ENCODE results near the gene TLCD1.
A peak's percentile ranks its signal among the peaks of the same experiment; 100 is the strongest.
"Not testable (repeated sequence)": the region's sequence is repeated elsewhere in the genome, so short reads cannot be mapped to it uniquely, and the experiment has no call there.

The TLCD1 gene

DNA sequence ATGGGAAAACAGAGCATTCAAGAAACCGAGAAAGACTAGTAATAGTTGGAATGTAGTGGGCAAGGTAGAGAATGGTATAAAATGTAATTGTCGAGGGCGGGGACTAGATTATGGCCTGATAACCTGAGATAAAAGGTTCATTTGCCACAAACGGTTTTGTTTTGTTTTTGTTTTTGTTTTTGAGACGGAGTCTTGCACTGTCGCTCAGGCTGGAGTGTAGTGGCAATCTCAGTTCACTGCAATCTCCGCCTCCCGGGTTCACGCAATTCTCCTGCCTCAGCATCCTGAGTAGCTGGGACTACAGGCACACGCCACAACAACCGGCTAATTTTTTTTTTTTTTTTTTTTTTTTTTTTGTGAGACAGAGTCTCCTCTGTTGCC is 3.9 kb upstream of the TLCD1 start:
- no peak for DNase-seq (ENCODE audit: low read depth in 2 of 2)

- DNase-seq (ENCODE audit: low read depth in 2 of 2): peak; percentile 93 to 94
Measured at GRCh38 chr17:28728364-28729200, 2.5 kb upstream of the TLCD1 start, which contains the start of gene NEK8. TSS of gene NEK8 (plus strand) at chr17:28728788. CDS start at chr17:28728814, 26 bp downstream.

- peak; percentile 88 for DNase-seq (ENCODE audit: low read depth in 2 of 2)
Measured at GRCh38 chr17:28726627-28727491, 826 bp upstream of the TLCD1 start.

- DNase-seq (ENCODE audit: low read depth in 2 of 2): peak; percentile 54 to 68
Measured at GRCh38 chr17:28725660-28726225, 290 bp downstream of the TLCD1 start.

DNA sequence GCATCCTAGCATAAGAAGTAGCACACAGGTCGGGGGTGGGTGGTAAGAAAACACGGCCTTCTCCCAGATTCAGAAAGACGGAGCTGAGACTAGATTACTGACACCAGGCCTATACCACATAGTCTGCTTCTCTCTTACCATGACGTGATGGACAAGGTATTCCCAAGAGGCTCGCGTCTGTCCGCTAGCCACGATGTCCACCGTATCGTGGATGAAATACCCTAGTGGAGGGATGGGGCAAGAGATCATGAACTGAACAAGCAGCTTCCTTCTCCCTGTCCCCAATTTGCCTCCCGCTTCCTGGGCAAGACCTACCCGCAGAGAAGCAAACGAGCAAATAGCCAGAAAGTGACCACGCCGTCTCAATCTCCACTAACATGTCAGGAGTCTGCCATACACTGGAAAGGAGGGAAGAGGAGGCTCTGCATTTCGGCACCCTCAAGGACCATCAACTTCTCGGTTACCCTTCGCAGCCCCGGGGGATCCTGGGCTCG is 820 bp downstream of the TLCD1 start:
- no peak for DNase-seq (ENCODE audit: low read depth in 2 of 2)

DNA sequence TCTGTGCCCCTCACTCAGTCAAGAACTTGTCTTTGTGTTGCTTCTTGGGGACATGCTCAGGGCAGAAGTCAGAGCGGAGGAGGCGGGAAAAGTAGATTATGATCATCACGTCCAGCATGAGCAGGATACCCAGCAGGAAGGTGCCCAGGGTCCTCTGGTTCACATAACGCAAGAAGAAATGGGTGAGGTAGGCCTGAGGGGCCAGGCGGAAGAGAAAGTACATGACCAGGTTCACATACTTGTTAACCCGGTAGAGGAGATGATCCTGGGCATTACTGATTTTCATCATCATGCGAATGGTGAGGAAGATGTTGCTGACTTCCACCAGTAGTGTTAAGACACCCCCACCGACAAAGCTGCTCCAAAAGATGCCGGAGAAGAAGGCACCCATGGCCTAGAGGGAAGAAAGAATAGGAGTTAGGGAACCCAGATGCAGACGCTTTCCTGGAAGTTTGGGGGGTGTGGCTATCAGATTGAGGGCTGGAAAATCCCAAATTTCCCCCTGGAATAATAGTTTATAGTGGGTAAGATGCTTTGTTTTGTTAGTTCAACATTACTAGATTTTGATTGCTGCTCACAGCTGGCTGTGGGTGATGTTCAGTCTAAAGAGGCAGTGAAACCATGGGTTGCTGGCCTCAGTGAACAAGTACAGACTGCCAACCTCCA is 1.4 kb downstream of the TLCD1 start:
- no peak for DNase-seq (ENCODE audit: low read depth in 2 of 2)

DNA sequence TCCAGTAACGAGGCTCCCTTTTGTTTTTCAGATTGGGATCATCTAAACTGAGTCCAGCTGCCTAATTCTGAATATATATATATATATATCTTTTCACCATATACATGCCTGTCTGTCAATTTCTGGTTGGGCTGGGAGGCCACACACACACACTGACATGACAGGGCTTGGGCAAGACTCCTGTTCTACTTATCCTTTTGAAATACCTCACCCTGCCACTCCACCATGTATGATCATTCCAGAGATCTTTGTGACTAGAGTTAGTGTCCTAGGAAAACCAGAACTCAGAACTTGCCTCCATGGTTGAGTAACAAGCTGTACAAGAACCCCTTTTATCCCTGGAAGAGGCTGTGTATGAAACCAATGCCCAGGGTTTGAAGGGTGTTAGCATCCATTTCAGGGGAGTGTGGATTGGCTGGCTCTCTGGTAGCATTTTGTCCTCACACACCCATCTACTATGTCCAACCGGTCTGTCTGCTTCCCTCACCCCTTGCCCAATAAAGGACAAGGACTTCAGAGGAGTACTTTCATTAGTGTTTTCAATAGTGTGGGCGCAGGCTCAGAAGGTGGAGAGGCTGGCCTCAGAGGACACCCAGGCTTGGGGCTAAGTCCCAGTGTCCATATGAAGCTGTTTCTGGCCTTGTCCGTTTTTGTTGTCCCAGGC is 2.1 kb downstream of the TLCD1 start:
- not testable (repeated sequence) for DNase-seq (ENCODE audit: low read depth in 2 of 2)

DNA sequence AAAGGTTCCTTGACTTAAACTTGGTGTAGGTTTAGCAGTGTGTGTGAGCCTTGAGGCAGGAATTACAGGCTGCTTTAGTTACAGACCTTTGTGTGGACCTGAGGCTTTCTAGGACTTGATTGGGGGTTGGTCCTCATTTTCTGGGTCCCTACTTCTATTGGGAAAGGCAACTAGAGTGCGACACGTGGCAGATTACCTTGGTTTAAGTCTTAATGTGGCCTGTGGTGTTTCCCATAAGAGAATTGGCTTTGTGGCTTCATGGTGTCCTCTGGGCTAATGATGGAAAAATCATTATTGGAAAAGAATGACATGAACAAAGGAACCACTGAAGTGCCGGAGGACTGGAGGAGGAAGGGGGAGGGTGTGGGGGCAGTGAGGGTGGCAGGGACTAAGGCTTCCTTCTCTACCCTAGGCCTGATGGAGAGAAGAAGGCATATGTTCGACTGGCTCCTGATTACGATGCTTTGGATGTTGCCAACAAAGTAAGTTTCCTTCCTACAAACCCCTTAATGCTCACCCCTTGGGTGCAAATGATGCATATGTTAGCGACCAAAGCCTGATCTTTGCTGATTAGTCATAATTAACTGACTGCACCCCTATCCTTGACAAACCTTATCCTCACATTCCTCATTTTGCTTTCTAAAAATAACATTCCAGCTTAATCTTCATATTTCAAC is 2.7 kb downstream of the TLCD1 start:
- DNase-seq (ENCODE audit: low read depth in 2 of 2): no peak

DNA sequence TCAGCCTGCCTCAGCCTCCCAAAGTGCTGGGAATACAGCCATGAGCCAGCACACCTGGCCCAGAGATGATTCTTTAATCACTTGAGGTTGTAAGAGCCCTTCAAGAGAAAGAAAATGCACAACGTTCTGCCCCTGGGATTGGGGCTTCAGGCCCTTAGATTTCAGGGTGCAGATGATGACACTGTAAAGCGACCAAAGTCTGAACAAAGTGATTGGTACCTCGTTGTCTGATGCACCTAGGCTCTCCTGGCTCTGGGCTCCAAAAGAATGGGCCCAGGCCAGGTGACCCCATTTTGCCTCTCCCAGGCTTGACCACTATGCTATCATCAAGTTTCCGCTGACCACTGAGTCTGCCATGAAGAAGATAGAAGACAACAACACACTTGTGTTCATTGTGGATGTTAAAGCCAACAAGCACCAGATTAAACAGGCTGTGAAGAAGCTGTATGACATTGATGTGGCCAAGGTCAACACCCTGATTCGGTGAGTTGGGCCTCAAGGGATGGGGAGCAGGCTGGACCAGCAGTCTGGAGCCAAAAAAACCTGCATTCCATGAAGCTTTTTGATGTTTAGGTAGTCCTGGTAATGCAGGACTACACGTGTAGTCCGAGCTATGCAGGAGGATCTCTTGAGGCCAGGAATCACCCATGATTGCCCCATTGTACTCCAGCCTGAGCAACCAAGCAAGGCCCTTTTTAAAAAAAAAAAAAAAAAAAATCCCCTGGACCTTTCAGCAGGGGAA is 3.4 kb downstream of the TLCD1 start:
- no peak for DNase-seq (ENCODE audit: low read depth in 2 of 2)

DNA sequence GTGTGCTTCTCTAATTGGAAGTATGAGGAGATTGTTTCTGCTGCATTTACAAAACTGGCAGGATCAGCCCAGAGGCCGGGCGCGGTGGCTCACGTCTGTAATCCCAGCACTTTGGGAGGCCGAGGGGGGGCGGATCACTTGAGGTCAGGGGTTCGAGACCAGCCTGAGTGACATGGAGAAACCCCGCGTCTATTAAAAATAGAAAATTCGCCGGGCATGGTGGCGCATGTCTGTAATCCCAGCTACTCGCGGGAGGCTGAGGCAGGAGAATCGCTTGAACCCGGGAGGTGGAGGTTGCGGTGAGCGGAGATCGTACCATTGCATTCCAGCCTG is 5.1 kb downstream of the TLCD1 start:
- DNase-seq (ENCODE audit: low read depth in 2 of 2): not testable (repeated sequence)

DNA sequence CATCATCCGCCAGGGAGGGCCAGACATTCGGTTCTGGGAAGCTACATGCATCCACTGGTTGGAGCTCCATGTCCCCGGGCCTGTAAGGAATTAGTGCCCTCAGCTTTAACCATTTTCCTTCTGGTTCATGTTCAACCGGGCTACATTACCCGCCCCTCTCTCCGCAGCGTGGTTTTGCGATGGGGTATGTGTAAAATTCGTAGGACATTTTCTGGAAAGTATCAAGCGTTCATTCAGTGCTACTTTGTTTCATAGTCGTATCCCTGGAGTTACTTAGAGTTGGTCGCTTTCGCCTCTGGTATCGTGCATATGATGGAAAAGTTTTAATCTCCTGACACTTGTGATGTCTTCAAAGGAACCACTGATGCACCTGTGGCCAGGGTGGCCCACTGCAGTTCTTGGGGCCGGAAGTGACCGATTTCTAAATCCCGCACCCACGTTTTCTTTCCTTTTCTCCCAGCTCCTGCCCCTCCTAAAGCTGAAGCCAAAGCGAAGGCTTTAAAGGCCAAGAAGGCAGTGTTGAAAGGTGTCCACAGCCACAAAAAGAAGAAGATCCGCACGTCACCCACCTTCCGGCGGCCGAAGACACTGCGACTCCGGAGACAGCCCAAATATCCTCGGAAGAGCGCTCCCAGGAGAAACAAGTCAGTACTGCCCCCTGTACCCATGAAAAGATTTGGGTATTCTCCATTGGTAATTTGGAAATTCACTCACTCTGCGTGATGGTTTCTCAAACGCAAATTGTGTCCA is 5.6 kb downstream of the TLCD1 start:
- DNase-seq (ENCODE audit: low read depth in 2 of 2): peak in 1 of 2 donors; percentile 32

- DNase-seq (ENCODE audit: low read depth in 2 of 2): no peak
Measured at GRCh38 chr17:28719021-28719433, 7.0 kb downstream of the TLCD1 start.

- no peak for DNase-seq (ENCODE audit: low read depth in 2 of 2)
Measured at GRCh38 chr17:28718333-28719020, 7.6 kb downstream of the TLCD1 start.

- DNase-seq (ENCODE audit: low read depth in 2 of 2): no peak
Measured at GRCh38 chr17:28717578-28718332, 8.3 kb downstream of the TLCD1 start, which contains the start of gene RAB34. TSS of gene RAB34 (minus strand) at chr17:28717868. CDS start at chr17:28717266, 602 bp downstream.

DNA sequence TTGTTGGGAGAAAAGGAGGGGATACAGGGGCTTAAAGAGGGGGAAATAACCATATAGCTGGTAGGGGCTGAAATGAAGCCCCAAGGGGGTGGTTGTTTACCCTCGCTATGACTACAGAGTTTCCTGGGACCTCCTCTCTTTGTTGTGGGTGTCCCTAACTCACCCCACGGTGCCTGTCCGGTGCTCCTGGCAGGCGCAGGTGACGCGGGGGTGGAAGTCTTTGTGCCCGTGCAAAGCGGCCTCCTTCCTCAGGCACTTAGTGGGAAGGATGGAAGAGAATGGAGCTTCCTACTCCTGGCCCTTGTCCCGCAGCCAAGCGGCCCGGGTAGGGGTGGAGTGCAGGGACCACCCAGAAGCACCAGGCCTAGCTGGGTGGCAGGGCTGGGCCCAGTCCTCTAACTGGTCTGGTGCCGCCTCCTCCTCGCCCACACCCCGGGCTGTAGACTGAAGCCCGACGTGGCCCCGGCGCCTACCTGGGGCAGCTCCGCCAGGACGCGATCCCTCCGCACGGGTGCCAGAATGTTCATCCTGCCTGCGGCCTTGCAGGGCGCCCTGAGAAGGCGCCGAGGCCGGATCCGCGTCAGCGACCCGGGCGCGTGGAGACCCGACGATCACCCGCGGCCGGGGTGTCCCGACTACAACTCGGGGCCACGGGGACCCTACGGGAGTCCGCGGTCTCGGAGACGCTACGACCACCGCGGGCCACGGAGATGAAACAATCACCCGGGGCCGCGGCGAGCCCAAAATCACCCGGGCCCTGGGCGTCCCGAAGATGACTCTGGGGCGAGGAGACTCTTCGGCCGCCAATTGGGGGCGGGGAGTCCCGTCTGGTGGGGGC is 9.1 kb downstream of the TLCD1 start:
- DNase-seq (ENCODE audit: low read depth in 2 of 2): no peak

- no peak for DNase-seq (ENCODE audit: low read depth in 2 of 2)
Measured at GRCh38 chr17:28715217-28715616, 10.8 kb downstream of the TLCD1 start.

GRCh38 chr17:28714281-28714680 is 11.8 kb downstream of the TLCD1 start:
- DNase-seq (ENCODE audit: low read depth in 2 of 2): no peak
